Activated CD4-positive, alpha-beta T cell treated with anti-CD3 and anti-CD28 coated beads, Interleukin-2, Interleukin-6, amounts not matched to agents 100 ng/mL and 50 ng/mL, durations not matched to agents 16 hours and 8 hours (primary cell): Measurements from ENCODE around the gene IRGQ.
"Not testable (repeated sequence)": the region's sequence is repeated elsewhere in the genome, so short reads cannot be mapped to it uniquely, and the experiment has no call there.

ENCODE experiments used
- DNase-seq: peaks from one replicate; pipeline ENCODE4 v3.0.0-alpha.2; 2020

The IRGQ gene

GRCh38 chr19:43623889-43624670, 28.1 kb upstream of the IRGQ start:
- peak; percentile 20 for DNase-seq

- no peak for DNase-seq
These were observed 27.0 kb upstream of the IRGQ start for GRCh38 chr19:43622956-43623355.

- no peak for DNase-seq
These were observed 26.1 kb upstream of the IRGQ start for GRCh38 chr19:43622070-43622469.

GRCh38 chr19:43620061-43621001, 24.4 kb upstream of the IRGQ start:
- no peak for DNase-seq

GRCh38 chr19:43619262-43620060, 23.5 kb upstream of the IRGQ start, which contains the start of gene ZNF428:
ZNF428 (minus strand) TSS chr19:43619629; CDS start chr19:43614304, 5,325 bp downstream.
- peak; percentile 92 for DNase-seq

GRCh38 chr19:43618921-43619261, 23.0 kb upstream of the IRGQ start:
- DNase-seq: peak; percentile 75

GRCh38 chr19:43616954-43617353, 21.0 kb upstream of the IRGQ start:
- no peak for DNase-seq

- no peak for DNase-seq
These were observed 20.4 kb upstream of the IRGQ start for GRCh38 chr19:43616306-43616705.

- DNase-seq: no peak
These were observed 16.4 kb upstream of the IRGQ start for GRCh38 chr19:43612374-43612773.

GRCh38 chr19:43611788-43612187, 15.9 kb upstream of the IRGQ start, which contains the start of gene SRRM5:
SRRM5 (plus strand) TSS chr19:43612088; CDS start chr19:43612122, 34 bp downstream.
- DNase-seq: no peak

GRCh38 chr19:43610493-43610892, 14.6 kb upstream of the IRGQ start:
- no peak for DNase-seq

GRCh38 chr19:43609872-43610271, 13.9 kb upstream of the IRGQ start:
- no peak for DNase-seq

GRCh38 chr19:43607238-43608205, 11.6 kb upstream of the IRGQ start:
- no peak for DNase-seq

- DNase-seq: no peak
These were observed 10.8 kb upstream of the IRGQ start for GRCh38 chr19:43606569-43607229.

- no peak for DNase-seq
These were observed 10.1 kb upstream of the IRGQ start for GRCh38 chr19:43605875-43606568.

GRCh38 chr19:43600326-43600725, 4.4 kb upstream of the IRGQ start:
- not testable (repeated sequence) for DNase-seq

- no peak for DNase-seq
These were observed 3.8 kb upstream of the IRGQ start for GRCh38 chr19:43599635-43600295.

GRCh38 chr19:43598445-43599240, 2.7 kb upstream of the IRGQ start:
- no peak for DNase-seq

- DNase-seq: no peak
These were observed 1.9 kb upstream of the IRGQ start for GRCh38 chr19:43597876-43598275.
